Measurements from ENCODE around the gene SPRR2E. TPM values are rescaled to one million over a fixed set of nuclear protein-coding genes. Genes with fewer than 3 reads are reported as not detected.

The SPRR2E gene
- total and polyA plus RNA-seq, 2 of the 8 experiments (the other 6 are each of a cell fraction or from before 2014, with no cell fraction given) = not detected

DNA sequence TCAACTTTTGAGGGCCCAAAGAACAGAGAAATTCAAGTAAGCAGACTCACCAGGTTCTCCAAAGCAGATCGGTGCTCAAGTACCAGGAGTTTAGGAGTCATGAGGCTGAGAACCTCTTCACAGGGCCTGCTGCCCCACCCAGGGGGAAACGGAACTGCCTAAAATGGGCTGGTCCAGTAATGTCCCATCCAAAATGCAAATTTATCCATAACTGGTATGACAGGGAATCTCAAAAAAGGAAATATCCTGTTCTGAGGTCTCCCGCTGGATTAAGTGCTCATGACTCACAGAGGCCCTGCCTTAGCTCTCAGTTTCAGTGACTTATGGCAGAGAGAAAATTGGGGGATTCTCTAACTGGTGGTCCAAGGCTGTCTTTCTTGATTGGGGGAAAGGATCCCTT is 47.1 kb upstream of the SPRR2E start:
- no peak overlapping the region for H4K91ac ChIP-seq (replicated peaks; ENCODE audit: insufficient read length, low read length)
- WGBS, 2 experiments (ENCODE audit: extremely low coverage in 1 of 2, insufficient coverage in 1 of 2, insufficient read length in 1 of 2, insufficient replicate concordance in 2 of 2, low coverage in 1 of 2, low lambda C conversion rate in 2 of 2, missing lambda C conversion rate in 1 of 2) = 88% methylated on average over 3 of the region's 3 CpGs; no CpG with 5 or more reads in 1 of the 2 experiments
- H4K5ac ChIP-seq (ENCODE audit: insufficient read length, low read depth, low read length) = no peak overlapping the region
- H3K4me2 ChIP-seq (ENCODE audit: insufficient read depth in 1 of 2, low read depth in 2 of 2, low read length in 2 of 2) = no peak overlapping the region
- no peaks in the 10 kb centered on the region for H4K20me1 ChIP-seq (replicated peaks in 1 of 2; ENCODE audit: control insufficient read depth in 1 of 2, insufficient read depth in 2 of 2, low read length in 2 of 2)
- H3K4me1 ChIP-seq (replicated peaks in 1 of 4; ENCODE audit: control insufficient read depth in 3 of 4, insufficient read depth in 4 of 4, low read length in 3 of 4) = peaks cover 0 to 2% (median 0%) of the 10 kb centered on the region in 4 experiments; a peak in 1 of 7 replicates
- H3K9me3 ChIP-seq (ENCODE audit: insufficient read depth in 2 of 2, low read depth in 1 of 2, low read length in 1 of 2) = no peaks in the 10 kb centered on the region; a peak in 1 of 4 replicates
- no peak overlapping the region for H3K27ac ChIP-seq (ENCODE audit: low read depth, low read length)
- H2AK5ac ChIP-seq (ENCODE audit: low read depth, low read length) = no peak overlapping the region
- no peak overlapping the region for H2BK15ac ChIP-seq (ENCODE audit: low read length)
- no peak overlapping the region for H3K23ac ChIP-seq (ENCODE audit: insufficient read length)
- H3K14ac ChIP-seq (ENCODE audit: insufficient read length) = no peak overlapping the region
- no peak overlapping the region for H4K8ac ChIP-seq (ENCODE audit: extremely low read depth, insufficient read depth, low read length)
- no peaks in the 10 kb centered on the region for H3K27me3 ChIP-seq (replicated peaks in 1 of 4; ENCODE audit: control insufficient read depth in 3 of 4, extremely low read depth in 1 of 4, insufficient read depth in 3 of 4, low read length in 3 of 4)
- no peak overlapping the region for H2AFZ ChIP-seq (ENCODE audit: low read length)
- H2BK20ac ChIP-seq (ENCODE audit: low read length) = no peak overlapping the region
- CTCF ChIA-PET (ENCODE audit: partially characterized antibody) = interaction anchor here (1.0 kb wide), 1 partner anchor 51 kb away, joined by 4 read pairs; no protein-coding TSS in a partner anchor
- H3K4ac ChIP-seq (replicated peaks; ENCODE audit: insufficient read length, low read depth, low read length) = no peak overlapping the region
- DNase-seq (ENCODE audit: low read depth in 1 of 2, low spot score in 2 of 2) = no peak
- POLR2A ChIA-PET (ENCODE audit: partially characterized antibody) = no interaction called here
- H3K9ac ChIP-seq (replicated peaks in 1 of 4; ENCODE audit: extremely low read depth in 1 of 4, low read depth in 3 of 4, low read length in 3 of 4) = no peak overlapping the region
- FAIRE-seq = no peak
- no peak overlapping the region for H2BK12ac ChIP-seq (ENCODE audit: low read depth, low read length)
- H3K79me1 ChIP-seq (ENCODE audit: low read depth, low read length) = no peaks in the 10 kb centered on the region
- no peak for TF ChIP-seq SRF (IDR thresholded peaks at IDR 0.05; ENCODE audit: low read depth, low read length)
- no peak for TF ChIP-seq CBX5 (IDR thresholded peaks at IDR 0.05; ENCODE audit: low read depth, low read length)
- no peak for TF ChIP-seq BCL11A (IDR thresholded peaks at IDR 0.05; ENCODE audit: low read depth in 2 of 2, low read length in 2 of 2)
- no peak for TF ChIP-seq NRF1 (IDR thresholded peaks at IDR 0.05; ENCODE audit: low read depth, low read length)
- no peak for TF ChIP-seq GTF2F1 (IDR thresholded peaks at IDR 0.05; ENCODE audit: borderline replicate concordance, low read depth, low read length)
- no peak for TF ChIP-seq MAX (IDR thresholded peaks at IDR 0.05)
- TF ChIP-seq SIX5 (IDR thresholded peaks at IDR 0.05; ENCODE audit: low read depth, low read length) = no peak
- TF ChIP-seq CBX8 (IDR thresholded peaks at IDR 0.05; ENCODE audit: borderline replicate concordance, low read depth, low read length) = no peak
- no peak for TF ChIP-seq RNF2 (IDR thresholded peaks at IDR 0.05; ENCODE audit: borderline replicate concordance, low read depth, low read length, missing control alignments, poor library complexity, severe bottlenecking)
- TF ChIP-seq ZNF274 (IDR thresholded peaks at IDR 0.05; ENCODE audit: borderline replicate concordance, extremely low read depth, low read length) = no peak
- H2BK5ac ChIP-seq (ENCODE audit: low read depth, low read length) = no peak overlapping the region
- no peaks in the 10 kb centered on the region for H3K23me2 ChIP-seq (ENCODE audit: low read depth, low read length)
- H2BK120ac ChIP-seq (replicated peaks; ENCODE audit: low read depth, low read length) = no peak overlapping the region
- no peak overlapping the region for H3K18ac ChIP-seq (ENCODE audit: extremely low read depth, low read length)
- no peak overlapping the region for H3K4me3 ChIP-seq (ENCODE audit: extremely low read depth in 1 of 4, insufficient read depth in 2 of 4, low read depth in 3 of 4, low read length in 4 of 4)
- H3K79me2 ChIP-seq (ENCODE audit: control insufficient read depth in 1 of 2, insufficient read depth in 2 of 2, low read length in 2 of 2) = no peaks in the 10 kb centered on the region
- H3K56ac ChIP-seq (replicated peaks; ENCODE audit: insufficient read length, low read depth, low read length) = no peak overlapping the region
- no peaks in the 10 kb centered on the region for H3K36me3 ChIP-seq (ENCODE audit: control insufficient read depth in 2 of 4, insufficient read depth in 4 of 4, low read length in 3 of 4)

All from H1 (cell line).